Ectodermal cell (in vitro differentiated cells): ENCODE results near the gene RAB5B.

Experiments used
- H3K27ac ChIP-seq: 2 replicates; pipeline ENCODE4 v1.7.0; 2013; ENCODE audit warnings: mild to moderate bottlenecking, low read depth, low read length; ENCODE audit not compliant: insufficient read depth, poor library complexity, severe bottlenecking
- H3K27me3 ChIP-seq: 2 replicates; pipeline ENCODE4 v1.7.0; 2013; ENCODE audit warnings: mild to moderate bottlenecking, low read length; ENCODE audit not compliant: insufficient read depth, control insufficient read depth, poor library complexity, severe bottlenecking
- H3K36me3 ChIP-seq: one replicate; pipeline ENCODE4 v1.7.0; 2013; ENCODE audit warnings: low read length; ENCODE audit not compliant: control insufficient read depth, insufficient read depth
- H3K4me1 ChIP-seq: one replicate; pipeline ENCODE4 v1.7.0; 2013; ENCODE audit warnings: low read length; ENCODE audit not compliant: control insufficient read depth, insufficient read depth
- H3K4me3 ChIP-seq: 2 replicates; pipeline ENCODE4 v1.7.0; 2013; ENCODE audit warnings: low read depth, low read length, control low read depth; ENCODE audit not compliant: insufficient read depth
- H3K9me3 ChIP-seq: 2 replicates; pipeline ENCODE4 v1.7.0; 2013; ENCODE audit warnings: mild to moderate bottlenecking, low read length, moderate library complexity; ENCODE audit not compliant: control insufficient read depth
- WGBS, 2 experiments: methylation state at CpG; one replicate each; pipeline ENCODE4 v1.1.7; 2013; ENCODE audit warnings: missing lambda C conversion rate in 2 of 2; 5-methylcytosine and 5-hydroxymethylcytosine counted together

RAB5B gene

GRCh38 chr12:55931780-55932550, 41.9 kb upstream of the RAB5B start:
- Histone ChIP-seq H3K36me3 (no peaks in the 10 kb centered on the region), H3K27ac (no peak overlapping the region), H3K4me1 (peaks cover 9% of the 10 kb centered on the region), H3K4me3 (peak overlapping the region; percentile 57), H3K9me3 (no peaks in the 10 kb centered on the region), H3K27me3 (peaks cover 40% of the 10 kb centered on the region)
- 1% methylated on average over 60 of the region's 60 CpGs for WGBS, 2 experiments

- H3K27ac ChIP-seq: no peak overlapping the region
- H3K4me1 ChIP-seq: peaks cover 9% of the 10 kb centered on the region
- H3K36me3 ChIP-seq: no peaks in the 10 kb centered on the region
- H3K4me3 ChIP-seq: peak overlapping the region; percentile 57
- peaks cover 40% of the 10 kb centered on the region for H3K27me3 ChIP-seq
- WGBS, 2 experiments: 43 to 44% methylated on average over 4 of the region's 4 CpGs
- H3K9me3 ChIP-seq: no peaks in the 10 kb centered on the region
Observed at GRCh38 chr12:55932551-55932910, 41.3 kb upstream of the RAB5B start.

DNA sequence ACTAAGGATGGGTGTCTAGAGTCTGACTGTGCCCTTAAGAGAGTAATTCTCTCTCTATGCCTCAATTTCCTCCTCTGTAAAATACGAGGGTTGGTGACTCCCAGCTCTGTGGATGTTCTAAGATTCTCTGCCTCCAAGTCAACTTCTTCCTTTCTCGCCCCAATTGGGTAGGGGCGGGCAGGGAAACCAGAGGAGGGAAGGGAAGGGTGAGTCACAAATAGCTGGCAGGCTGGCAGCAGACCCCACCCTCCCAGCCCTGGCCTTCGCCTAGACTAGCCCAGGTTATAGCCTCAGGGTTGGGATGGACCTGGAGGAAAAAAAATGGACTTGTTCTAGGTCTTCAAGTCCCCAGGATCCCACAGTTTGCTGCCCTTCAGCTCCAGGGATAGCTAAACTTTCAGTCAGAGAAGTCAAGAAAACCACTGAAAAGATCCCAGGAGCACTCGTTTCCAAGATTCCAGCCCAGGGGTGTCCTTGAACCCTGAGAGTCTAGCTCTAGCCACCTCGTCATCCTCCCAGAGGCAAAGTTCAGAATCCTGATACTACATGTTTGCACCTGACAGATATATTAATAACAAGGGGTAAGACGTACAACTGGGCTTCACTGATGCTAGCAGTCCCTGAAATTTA, 40.6 kb upstream of the RAB5B start:
- Histone ChIP-seq H3K27me3 (peaks cover 40% of the 10 kb centered on the region), H3K27ac (no peak overlapping the region), H3K36me3 (no peaks in the 10 kb centered on the region), H3K4me1 (peaks cover 9% of the 10 kb centered on the region), H3K4me3 (no peak overlapping the region), H3K9me3 (no peaks in the 10 kb centered on the region)
- WGBS, 2 experiments: 84 to 87% methylated on average over 5 to 7 of the region's 7 CpGs

- no peak overlapping the region for H3K4me3 ChIP-seq
- peaks cover 9% of the 10 kb centered on the region for H3K4me1 ChIP-seq
- 89 to 91% methylated on average over 1 of the region's 1 CpG for WGBS, 2 experiments
- peaks cover 40% of the 10 kb centered on the region for H3K27me3 ChIP-seq
- no peak overlapping the region for H3K27ac ChIP-seq
- H3K9me3 ChIP-seq: no peaks in the 10 kb centered on the region
- H3K36me3 ChIP-seq: no peaks in the 10 kb centered on the region
Observed at GRCh38 chr12:55933799-55934742, 39.8 kb upstream of the RAB5B start.

- no peak overlapping the region for H3K4me3 ChIP-seq
- 93 to 95% methylated on average over 1 of the region's 1 CpG for WGBS, 2 experiments
- H3K27ac ChIP-seq: no peak overlapping the region
- H3K27me3 ChIP-seq: peaks cover 40% of the 10 kb centered on the region
- H3K4me1 ChIP-seq: peaks cover 9% of the 10 kb centered on the region
- no peaks in the 10 kb centered on the region for H3K36me3 ChIP-seq
- H3K9me3 ChIP-seq: no peaks in the 10 kb centered on the region
Observed at GRCh38 chr12:55934773-55935172, 39.1 kb upstream of the RAB5B start.

DNA sequence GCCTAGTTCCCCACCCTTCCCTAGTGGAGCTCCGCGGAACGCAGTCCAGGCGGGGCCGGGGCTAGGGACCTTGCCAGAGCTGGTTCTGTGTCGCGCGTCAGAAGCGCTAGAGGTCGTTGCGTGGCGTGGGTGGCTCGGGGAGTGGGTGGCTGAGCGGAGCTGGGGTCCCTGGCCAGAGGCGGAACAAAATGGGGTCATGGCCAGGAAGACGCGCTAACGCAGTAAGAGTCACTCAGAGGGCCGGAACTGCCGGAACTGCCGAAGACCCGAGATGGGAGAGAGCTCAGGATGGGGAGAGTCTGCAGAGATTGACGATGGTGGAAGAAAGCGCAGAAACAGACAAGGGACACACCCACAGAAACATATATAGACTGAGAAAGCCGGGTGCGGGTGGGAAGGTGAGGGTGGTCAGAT, 38.1 kb upstream of the RAB5B start:
- Histone ChIP-seq H3K27ac (no peak overlapping the region), H3K36me3 (no peaks in the 10 kb centered on the region), H3K4me3 (no peak overlapping the region), H3K4me1 (peaks cover 12% of the 10 kb centered on the region), H3K27me3 (peaks cover 40% of the 10 kb centered on the region), H3K9me3 (no peaks in the 10 kb centered on the region)
- 90 to 91% methylated on average over 26 of the region's 26 CpGs for WGBS, 2 experiments

- Histone ChIP-seq H3K9me3 (no peaks in the 10 kb centered on the region), H3K27ac (no peak overlapping the region), H3K4me3 (no peak overlapping the region), H3K4me1 (peaks cover 6% of the 10 kb centered on the region), H3K36me3 (no peaks in the 10 kb centered on the region), H3K27me3 (peaks cover 20% of the 10 kb centered on the region)
- 79 to 82% methylated on average over 2 of the region's 2 CpGs for WGBS, 2 experiments
Observed at GRCh38 chr12:55937981-55938380, 35.9 kb upstream of the RAB5B start.

GRCh38 chr12:55938826-55939501, 34.9 kb upstream of the RAB5B start:
- peaks cover 6% of the 10 kb centered on the region for H3K4me1 ChIP-seq
- no peak overlapping the region for H3K4me3 ChIP-seq
- peaks cover 10% of the 10 kb centered on the region for H3K27me3 ChIP-seq
- H3K27ac ChIP-seq: no peak overlapping the region
- H3K36me3 ChIP-seq: no peaks in the 10 kb centered on the region
- H3K9me3 ChIP-seq: no peaks in the 10 kb centered on the region
- 92 to 96% methylated on average over 8 of the region's 8 CpGs for WGBS, 2 experiments

DNA sequence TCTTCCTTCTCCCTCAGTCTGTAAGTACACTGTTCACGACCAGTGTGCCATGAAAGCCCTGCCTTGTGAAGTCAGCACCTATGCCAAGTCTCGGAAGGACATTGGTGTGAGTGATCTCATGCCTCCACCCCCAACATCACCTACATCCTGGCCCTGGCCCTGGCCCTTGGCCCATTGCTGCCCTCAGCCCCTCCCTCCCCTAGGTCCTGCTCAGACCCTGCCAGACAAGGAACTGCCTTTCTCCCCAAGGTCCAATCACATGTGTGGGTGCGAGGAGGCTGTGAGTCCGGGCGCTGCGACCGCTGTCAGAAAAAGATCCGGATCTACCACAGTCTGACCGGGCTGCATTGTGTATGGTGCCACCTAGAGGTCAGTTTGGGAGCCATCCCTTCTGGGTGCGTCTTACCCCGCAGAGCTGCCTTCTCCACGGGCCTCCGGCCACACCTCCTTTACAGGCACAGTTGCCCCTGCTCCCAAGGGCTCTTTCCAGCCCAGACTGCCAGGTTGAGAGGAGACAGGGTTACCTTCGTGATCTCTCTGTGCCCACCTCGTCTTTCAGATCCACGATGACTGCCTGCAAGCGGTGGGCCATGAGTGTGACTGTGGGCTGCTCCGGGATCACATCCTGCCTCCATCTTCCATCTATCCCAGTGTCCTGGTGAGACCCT, 33.7 kb upstream of the RAB5B start:
- H3K27ac ChIP-seq: no peak overlapping the region
- peaks cover 6% of the 10 kb centered on the region for H3K4me1 ChIP-seq
- no peak overlapping the region for H3K4me3 ChIP-seq
- no peaks in the 10 kb centered on the region for H3K27me3 ChIP-seq
- H3K9me3 ChIP-seq: no peaks in the 10 kb centered on the region
- WGBS, 2 experiments: 23 to 24% methylated on average over 18 of the region's 18 CpGs
- no peaks in the 10 kb centered on the region for H3K36me3 ChIP-seq
